ENCODE results near the gene FLT4. TPM values are rescaled to one million over a fixed set of nuclear protein-coding genes. Genes with fewer than 3 reads are reported as not detected.

FLT4 gene
- total RNA-seq, 1 donor from 2014 or later: 3.8 TPM

- TF ChIP-seq CTCF (conservative IDR thresholded peaks at IDR 0.05; ENCODE audit: low read depth, low read length): peak; percentile 83
- no peak for DNase-seq (ENCODE audit: low read depth)
- no peak overlapping the region for H3K4me3 ChIP-seq (ENCODE audit: low read depth, low read length)
Measured at GRCh38 chr5:180605554-180606214, 43.7 kb downstream of the FLT4 start.

- no peak overlapping the region for H3K4me3 ChIP-seq (ENCODE audit: low read depth, low read length)
- no peak for DNase-seq (ENCODE audit: low read depth)
- TF ChIP-seq CTCF (conservative IDR thresholded peaks at IDR 0.05; ENCODE audit: low read depth, low read length): no peak
Measured at GRCh38 chr5:180604271-180604670, 45.1 kb downstream of the FLT4 start.

- DNase-seq (ENCODE audit: low read depth): no peak
- no peak for TF ChIP-seq CTCF (conservative IDR thresholded peaks at IDR 0.05; ENCODE audit: low read depth, low read length)
- H3K4me3 ChIP-seq (ENCODE audit: low read depth, low read length): no peak overlapping the region
Measured at GRCh38 chr5:180603076-180603594, 46.3 kb downstream of the FLT4 start.

GRCh38 chr5:180602481-180603075, 46.8 kb downstream of the FLT4 start:
- H3K4me3 ChIP-seq (ENCODE audit: low read depth, low read length): no peak overlapping the region
- TF ChIP-seq CTCF (conservative IDR thresholded peaks at IDR 0.05; ENCODE audit: low read depth, low read length): no peak
- DNase-seq (ENCODE audit: low read depth): no peak

GRCh38 chr5:180601591-180602480, 47.6 kb downstream of the FLT4 start:
- no peak for TF ChIP-seq CTCF (conservative IDR thresholded peaks at IDR 0.05; ENCODE audit: low read depth, low read length)
- DNase-seq (ENCODE audit: low read depth): no peak
- H3K4me3 ChIP-seq (ENCODE audit: low read depth, low read length): no peak overlapping the region

- no peak overlapping the region for H3K4me3 ChIP-seq (ENCODE audit: low read depth, low read length)
- no peak for TF ChIP-seq CTCF (conservative IDR thresholded peaks at IDR 0.05; ENCODE audit: low read depth, low read length)
- DNase-seq (ENCODE audit: low read depth): no peak
Measured at GRCh38 chr5:180600554-180601041, 48.8 kb downstream of the FLT4 start.

Measured in epithelial cell of proximal tubule (primary cell).